A549 (cell line): ENCODE results near the gene LMAN2L.

ENCODE experiments used
- CTCF ChIP-seq: fragments of >200 bp; sonication (Bioruptor Twin); formaldehyde crosslinking; IDR thresholded peaks from 3 replicates; pipeline ENCODE4 v1.5.1; 2016
- EP300 ChIP-seq, 2 experiments: fragments of >200 bp; sonication (Bioruptor Twin); formaldehyde crosslinking; IDR thresholded peaks; 2 replicates in 1 of 2; 3 replicates in 1 of 2; pipeline ENCODE4 v1.6.1; 2016 to 2017
- POLR2A ChIP-seq: IDR thresholded peaks from 2 replicates; pipeline ENCODE4 v1.6.1; 2012; ENCODE audit warnings: mild to moderate bottlenecking, low read length

- TF ChIP-seq POLR2A: no peak
- TF ChIP-seq EP300 (IDR thresholded peaks at IDR 0.05): no peak
- TF ChIP-seq CTCF: no peak
These were observed 13.7 kb downstream of the LMAN2L start for GRCh38 chr2:96726131-96726530.
